Right lobe of liver (tissue), 6 donors: ENCODE results near the gene PLGRKT. TPM values are rescaled to one million over a fixed set of nuclear protein-coding genes. Genes with fewer than 3 reads are reported as not detected.

Source experiments
- ATAC-seq, 4 donors: fragments of 200-7000 bp; cut with Tn5 transposase; one replicate each; pipeline ENCODE4 v1.9.1; 2020; ENCODE audit warnings: mild to moderate bottlenecking in 4 of 4, moderate library complexity in 4 of 4
- DNase-seq, 3 donors: peaks; one replicate each; pipeline ENCODE4 v3.0.0-alpha.2; 2020
- H3K27ac ChIP-seq, 3 donors: fragments of 200-600 bp; one replicate each; pipeline ENCODE4 v1.8.0; 2022
- H3K27me3 ChIP-seq, 2 donors: fragments of 200-600 bp; one replicate each; pipeline ENCODE4 v1.8.0; 2022
- H3K36me3 ChIP-seq, 4 donors: fragments of 200-600 bp; sonication (generic) in 1 of 4; one replicate each; pipeline versions ENCODE4 v1.5.1 to v1.8.0; 2017 to 2022; ENCODE audit warnings: control low read depth in 1 of 4
- H3K4me1 ChIP-seq, 4 donors: fragments of 200-600 bp; sonication (generic) in 1 of 4; one replicate each; pipeline versions ENCODE4 v1.5.1 to v1.8.0; 2017 to 2022; ENCODE audit warnings: control low read depth in 1 of 4
- H3K4me3 ChIP-seq, 3 donors: fragments of 200-600 bp; one replicate each; pipeline ENCODE4 v1.8.0; 2022
- H3K9me3 ChIP-seq, 4 donors: fragments of 200-600 bp; sonication (generic) in 1 of 4; one replicate each; pipeline versions ENCODE4 v1.5.1 to v1.8.0; 2017 to 2022; ENCODE audit warnings: control low read depth in 1 of 4
- CTCF ChIP-seq, 4 donors: fragments of 200-600 bp in 3 of 4; fragments of 450-650 bp in 1 of 4; IDR thresholded peaks; one replicate each; pipeline versions ENCODE4 v1.5.1 to v1.8.0; 2016 to 2022; ENCODE audit warnings: antibody characterized with exemption in 4 of 4, mild to moderate bottlenecking in 2 of 4
- POLR2A ChIP-seq: fragments of 450-650 bp; IDR thresholded peaks from one replicate; pipeline ENCODE4 v1.6.1; 2017; ENCODE audit warnings: antibody characterized with exemption, mild to moderate bottlenecking
- WGBS: methylation state at CpG from one replicate; pipeline ENCODE4 v1.1.6; 2018; ENCODE audit warnings: low coverage, low lambda C conversion rate; ENCODE audit not compliant: insufficient coverage; ENCODE audit errors: missing lambda C conversion rate; 5-methylcytosine and 5-hydroxymethylcytosine counted together
- intact Hi-C, 2 donors: fragments of 100-400 bp; cut with DNase I; formaldehyde crosslinking; loops; one replicate each; pipeline versions ENCODE4 v1.11.2 to v1.14.1; 2022
- total RNA-seq, 6 experiments: library from RNA; depleted of rRNA in 2 of 6; stranded (reverse); fragments of >200 nt in 2 of 6; fragmentation: NEBNext Ultra II Directional in 3 of 6; extraction: Animal tissue kit (Norgen Biotek cat#: 25700) in 3 of 6; gene quantifications; one replicate each; pipeline versions ENCODE4 v1.1.0 to v1.2.4, GENCODE V29; 2016 to 2023
- donor health status: DM: no; HTN: yes; CAD: no.
- donor health status: DM: no; HTN: no; CAD: no.
- donor health status: DM: no; HTN: no; CAD: no.
- donor health status: DM: no; HTN: yes; CAD: no.
- donor health status: DM: no; HTN: yes; CAD: no.

Gene PLGRKT
- total RNA-seq, 6 experiments from 2014 or later: 7.3 to 14.4 (median 11.4) TPM

GRCh38 chr9:5428794-5429528, 8.8 kb downstream of the PLGRKT start:
- H3K4me1 ChIP-seq: no peaks in the 10 kb centered on the region
- no peak for DNase-seq
- H3K9me3 ChIP-seq: no peaks in the 10 kb centered on the region
- ATAC-seq: peak in 1 of 4 donors; percentile 21
- intact Hi-C loops: no loop called here
- H3K4me3 ChIP-seq: no peak overlapping the region
- H3K27me3 ChIP-seq: no peaks in the 10 kb centered on the region
- TF ChIP-seq CTCF (IDR thresholded peaks at IDR 0.05) (no peak), POLR2A (no peak)
- no peak overlapping the region for H3K27ac ChIP-seq
- no peaks in the 10 kb centered on the region for H3K36me3 ChIP-seq
- WGBS: 70% methylated on average over 1 of the region's 2 CpGs

- H3K36me3 ChIP-seq: no peaks in the 10 kb centered on the region
- H3K27ac ChIP-seq: no peak overlapping the region
- no peaks in the 10 kb centered on the region for H3K9me3 ChIP-seq
- H3K4me3 ChIP-seq: no peak overlapping the region
- H3K4me1 ChIP-seq: no peaks in the 10 kb centered on the region
- no peaks in the 10 kb centered on the region for H3K27me3 ChIP-seq
- TF ChIP-seq POLR2A (no peak), CTCF (IDR thresholded peaks at IDR 0.05) (no peak)
- DNase-seq: no peak
- no peak for ATAC-seq
- WGBS: 40% methylated on average over 1 of the region's 3 CpGs
- intact Hi-C loops: no loop called here
These were observed 9.6 kb downstream of the PLGRKT start for GRCh38 chr9:5428172-5428571.

- Histone ChIP-seq H3K27me3 (no peaks in the 10 kb centered on the region), H3K36me3 (no peaks in the 10 kb centered on the region), H3K9me3 (no peaks in the 10 kb centered on the region), H3K4me1 (no peaks in the 10 kb centered on the region), H3K4me3 (no peak overlapping the region), H3K27ac (no peak overlapping the region)
- TF ChIP-seq CTCF (IDR thresholded peaks at IDR 0.05) (no peak), POLR2A (no peak)
- ATAC-seq (no peak), DNase-seq (no peak)
- intact Hi-C loops: no loop called here
These were observed 10.7 kb downstream of the PLGRKT start for GRCh38 chr9:5427005-5427404.

- Histone ChIP-seq H3K27ac (no peak overlapping the region), H3K36me3 (no peaks in the 10 kb centered on the region), H3K9me3 (no peaks in the 10 kb centered on the region), H3K4me3 (no peak overlapping the region), H3K4me1 (no peaks in the 10 kb centered on the region), H3K27me3 (no peaks in the 10 kb centered on the region)
- 86% methylated on average over 2 of the region's 2 CpGs for WGBS
- intact Hi-C loops: no loop called here
- TF ChIP-seq POLR2A (no peak), CTCF (IDR thresholded peaks at IDR 0.05) (peak; percentile 46 to 55 (median 48))
- ATAC-seq (peak; percentile 48 to 66 (median 52)), DNase-seq (no peak)
These were observed 12.6 kb downstream of the PLGRKT start for GRCh38 chr9:5425006-5425628.
